SKM-1 (cell line): ENCODE results near the gene SNX32.

ENCODE experiments used
- DNase-seq: peaks from one replicate; lab custom pipeline; 2025; ENCODE audit not compliant: unreplicated experiment; lab: John Stamatoyannopoulos, UW

SNX32 gene

GRCh38 chr11:65796726-65797601 is 36.8 kb upstream of the SNX32 start:
- no peak for DNase-seq

DNA sequence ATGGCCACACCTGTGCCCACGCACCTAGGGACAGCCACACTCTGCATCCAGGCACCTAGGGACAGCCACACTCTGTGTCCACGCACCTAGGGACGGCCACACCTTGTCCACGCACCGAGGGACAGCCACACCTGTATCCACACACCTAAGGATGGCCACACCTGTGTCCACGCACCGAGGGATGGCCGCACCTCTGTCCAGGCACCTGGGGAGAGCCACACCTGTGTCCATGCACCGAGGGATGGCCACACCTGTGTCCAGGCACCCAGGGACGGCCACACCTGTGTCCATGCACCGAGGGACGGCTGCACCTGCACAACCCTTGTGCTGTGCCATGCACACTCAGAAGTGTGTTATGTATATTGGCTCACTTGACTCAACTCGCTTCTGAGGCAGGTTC is 36.1 kb upstream of the SNX32 start:
- no peak for DNase-seq

DNA sequence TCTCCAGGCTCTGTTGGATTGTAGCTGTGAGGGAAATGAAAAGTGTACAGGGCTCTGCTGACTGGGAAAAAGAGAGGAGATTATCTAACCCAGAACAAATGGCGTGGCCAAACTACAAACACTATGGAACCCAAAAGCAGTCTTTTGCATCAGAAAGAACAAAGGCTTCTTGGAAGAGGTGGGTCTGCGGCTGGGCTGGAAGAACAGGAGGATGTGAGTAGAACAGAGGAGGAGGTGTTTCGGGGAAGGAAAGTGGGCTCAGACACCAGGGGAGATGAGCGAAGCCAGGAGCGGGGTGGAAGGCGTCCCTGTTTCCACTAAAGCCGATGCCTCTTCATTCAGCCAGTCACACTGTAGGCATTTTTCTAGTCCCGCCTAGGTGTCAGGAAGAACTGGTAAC is 34.9 kb upstream of the SNX32 start:
- DNase-seq = no peak

GRCh38 chr11:65801153-65801987 is 32.4 kb upstream of the SNX32 start:
- DNase-seq = no peak

- DNase-seq = no peak
These were observed 30.9 kb upstream of the SNX32 start for GRCh38 chr11:65802841-65803240.

GRCh38 chr11:65803797-65804492 is 29.8 kb upstream of the SNX32 start:
- DNase-seq = no peak

- no peak for DNase-seq
These were observed 26.8 kb upstream of the SNX32 start for GRCh38 chr11:65806979-65807378.

- DNase-seq = no peak
These were observed 24.9 kb upstream of the SNX32 start for GRCh38 chr11:65808744-65809341.

- no peak for DNase-seq
These were observed 24.3 kb upstream of the SNX32 start for GRCh38 chr11:65809496-65809895.

- DNase-seq = no peak
These were observed 23.5 kb upstream of the SNX32 start for GRCh38 chr11:65810046-65810868.

DNA sequence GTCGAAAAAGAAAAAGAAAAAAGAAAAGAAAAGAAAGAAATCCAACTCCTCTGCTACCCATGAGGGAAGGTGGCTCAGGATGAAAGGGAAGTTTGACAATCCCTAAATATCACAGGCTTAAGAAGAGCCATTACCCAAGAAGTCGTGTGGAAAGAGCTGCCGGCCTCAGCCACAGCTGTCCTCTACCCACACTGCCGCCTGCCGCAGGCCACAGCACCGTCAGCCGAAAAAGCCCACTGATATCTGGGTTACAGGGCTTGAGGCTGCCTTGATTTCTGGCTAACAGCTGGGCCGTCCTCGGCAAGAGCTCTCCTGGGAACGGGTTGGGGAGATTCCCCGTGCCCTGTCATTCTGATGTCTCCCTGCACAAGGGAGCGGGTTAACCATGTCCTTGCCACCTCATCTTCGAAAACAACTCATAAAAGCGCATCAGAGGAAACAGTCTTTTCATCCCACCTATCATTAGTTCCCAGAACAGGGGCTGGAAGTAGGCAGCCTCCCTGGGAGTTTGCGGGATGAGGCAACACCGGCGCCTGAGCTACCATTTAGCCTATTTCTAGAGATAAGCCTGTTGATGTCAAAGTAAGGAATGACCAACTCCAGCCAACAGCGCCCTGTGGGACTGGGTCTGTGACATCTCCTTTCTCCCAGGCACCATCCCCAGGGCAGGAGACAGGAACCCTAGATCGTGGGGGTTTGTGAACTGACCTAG is 21.8 kb upstream of the SNX32 start:
- DNase-seq = no peak

DNA sequence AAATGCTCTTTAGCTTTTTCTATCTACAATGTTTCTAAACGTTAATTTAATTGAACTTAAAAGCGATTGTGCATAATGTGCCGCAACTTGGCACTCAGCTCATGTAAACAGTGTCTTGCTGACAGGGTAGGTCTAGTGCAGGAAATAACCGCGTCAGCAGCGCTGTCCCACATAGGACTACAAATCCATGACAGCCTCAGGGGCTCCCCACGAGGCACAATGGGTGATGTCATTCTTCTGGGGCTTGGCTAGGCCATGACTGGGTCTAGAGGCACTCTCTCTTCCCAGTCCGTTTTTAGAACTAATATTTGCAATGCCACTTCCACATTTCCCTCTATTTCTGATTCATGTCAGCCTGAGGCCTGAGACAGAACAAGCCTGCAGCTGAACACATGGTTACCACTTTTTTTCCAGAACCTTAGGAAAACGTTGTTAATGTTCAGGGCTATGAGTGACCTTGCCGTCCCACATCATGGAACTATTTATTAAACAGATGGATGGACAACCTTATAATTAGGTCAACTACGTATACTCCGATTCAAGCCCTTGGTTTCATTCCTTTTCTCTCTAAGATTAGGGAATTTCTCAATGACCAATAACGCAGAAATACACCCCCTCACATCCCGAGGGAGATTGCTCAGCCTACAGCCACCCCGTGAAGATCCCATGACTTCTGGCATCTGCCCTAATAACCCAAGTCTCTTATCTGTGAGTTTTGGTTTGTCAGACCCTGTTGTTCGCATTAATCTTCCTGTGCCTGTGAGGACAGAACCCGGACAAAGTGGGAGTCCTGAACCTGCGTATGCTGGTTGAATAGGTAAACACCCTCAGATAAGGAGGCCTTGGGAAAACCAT is 19.4 kb upstream of the SNX32 start:
- no peak for DNase-seq

DNA sequence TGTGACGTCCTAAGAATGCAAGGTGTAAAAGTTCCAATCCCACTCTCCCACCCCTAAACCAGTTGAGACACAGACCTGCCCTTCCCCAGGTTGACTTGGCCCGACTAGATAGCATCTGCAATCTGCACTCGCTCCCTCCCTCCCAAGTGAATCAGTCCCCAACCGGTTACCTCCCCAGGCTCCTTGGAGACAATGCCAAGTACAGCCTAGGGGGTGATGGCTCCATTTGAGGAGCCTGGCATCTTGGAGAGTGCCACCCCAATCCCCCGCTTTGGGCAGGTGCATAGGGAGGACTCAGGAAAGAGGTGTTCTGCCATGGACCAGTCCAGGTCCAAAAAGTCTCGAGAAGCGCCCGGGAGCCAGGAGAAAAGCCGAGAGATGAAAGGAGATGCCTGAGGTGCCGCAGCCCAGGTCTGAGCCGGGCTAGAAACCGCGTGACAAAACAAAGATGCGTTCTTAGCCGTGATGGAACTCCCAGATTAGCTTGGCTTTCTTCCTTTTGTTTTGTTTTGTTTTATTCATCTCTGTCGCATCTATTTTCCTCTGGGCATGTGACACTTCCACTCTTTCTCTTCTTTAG is 18.7 kb upstream of the SNX32 start:
- DNase-seq = no peak

- DNase-seq = no peak
These were observed 17.1 kb upstream of the SNX32 start for GRCh38 chr11:65816696-65817095.

- DNase-seq = no peak
These were observed 16.4 kb upstream of the SNX32 start for GRCh38 chr11:65817312-65817834.

GRCh38 chr11:65817835-65818680 is 15.7 kb upstream of the SNX32 start:
- peak; percentile 50 for DNase-seq

DNA sequence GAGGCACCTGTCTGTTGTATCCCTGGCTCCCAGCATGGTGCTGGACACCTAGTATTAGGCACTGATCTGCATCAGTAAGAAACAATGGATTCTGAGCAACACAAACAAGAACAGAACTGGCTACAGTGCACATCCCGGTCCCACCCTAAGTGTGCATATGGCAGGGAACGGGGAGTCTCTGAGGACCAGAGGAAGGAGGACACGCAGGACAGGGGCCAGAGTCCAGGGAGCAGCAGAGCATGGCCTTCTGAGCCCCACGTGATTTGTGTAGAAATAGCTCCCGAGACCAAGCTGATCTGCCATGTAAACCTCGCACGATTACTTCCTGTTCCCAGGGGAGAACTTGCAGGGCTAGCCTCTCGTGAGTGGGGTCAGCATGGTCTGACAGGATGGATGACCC is 12.7 kb upstream of the SNX32 start:
- DNase-seq = no peak
